NCI-H1092 treated with DMSO at 0.1 percent for 48 hours (cell line): ENCODE results near the gene SLC9A1.

Experiments
- DNase-seq: peaks from one replicate; lab custom pipeline; 2025; lab: John Stamatoyannopoulos, UW

The SLC9A1 gene

DNA sequence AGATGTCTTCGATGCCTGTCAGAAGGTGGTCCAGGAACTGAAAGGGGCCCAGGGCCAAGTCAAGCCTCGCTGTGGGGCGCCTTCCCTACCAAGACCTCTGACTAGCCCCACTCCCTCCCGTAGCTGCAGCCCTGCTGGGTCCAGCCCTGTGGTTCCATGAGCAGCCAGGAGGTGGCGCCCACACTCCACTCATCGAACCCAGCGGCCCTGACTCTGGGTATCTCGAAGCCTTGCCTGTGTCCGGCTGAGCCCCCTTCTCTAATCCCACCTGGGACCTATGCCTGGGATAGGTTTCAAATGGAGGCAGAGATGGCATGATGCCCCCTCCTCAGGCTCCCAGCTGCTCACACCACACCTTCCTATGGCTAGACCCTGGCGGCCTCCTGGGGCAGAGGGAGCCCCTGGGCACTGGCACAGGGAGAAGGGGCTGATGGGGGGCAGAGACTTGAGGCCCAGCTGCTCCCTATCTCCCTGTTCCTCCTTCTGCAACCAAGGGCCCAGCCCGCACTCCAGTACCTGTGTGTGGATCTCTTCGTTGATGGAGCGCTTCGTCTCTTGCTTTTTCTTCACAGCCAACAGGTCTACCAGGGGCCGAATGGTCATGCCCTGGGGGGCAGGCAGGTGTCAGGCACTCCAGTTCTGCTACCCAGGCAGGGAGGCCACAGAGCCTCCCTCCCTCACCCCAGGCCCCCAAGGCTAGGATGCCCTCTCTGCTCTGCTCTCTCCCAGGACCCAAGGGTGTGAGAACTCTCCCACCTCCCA is 52.0 kb downstream of the SLC9A1 start:
- DNase-seq: peak; percentile 57

- DNase-seq: no peak
These were observed 52.7 kb downstream of the SLC9A1 start for GRCh38 chr1:27102134-27102706.

DNA sequence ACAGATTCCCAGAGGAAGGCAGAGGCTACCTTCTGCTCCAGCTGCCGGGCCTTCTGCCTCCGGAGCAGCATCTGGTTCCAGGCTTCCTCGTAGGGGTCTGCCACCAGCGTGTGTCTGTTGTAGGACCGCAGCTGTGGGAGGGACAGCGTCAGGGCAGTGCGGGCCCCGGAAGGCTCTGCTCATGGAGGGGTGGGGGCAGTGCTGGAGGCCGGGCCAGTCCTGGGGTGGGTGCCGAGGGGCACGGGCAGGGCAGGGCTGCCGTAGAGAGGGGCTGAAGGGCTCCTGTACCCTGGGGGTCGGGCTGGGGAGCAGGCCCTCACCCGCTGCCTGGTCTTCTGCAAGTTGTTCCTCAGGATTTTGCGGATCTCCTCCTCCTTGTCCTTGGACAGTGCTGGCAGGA is 53.2 kb downstream of the SLC9A1 start:
- no peak for DNase-seq

GRCh38 chr1:27101054-27101491 is 53.9 kb downstream of the SLC9A1 start:
- DNase-seq: no peak

DNA sequence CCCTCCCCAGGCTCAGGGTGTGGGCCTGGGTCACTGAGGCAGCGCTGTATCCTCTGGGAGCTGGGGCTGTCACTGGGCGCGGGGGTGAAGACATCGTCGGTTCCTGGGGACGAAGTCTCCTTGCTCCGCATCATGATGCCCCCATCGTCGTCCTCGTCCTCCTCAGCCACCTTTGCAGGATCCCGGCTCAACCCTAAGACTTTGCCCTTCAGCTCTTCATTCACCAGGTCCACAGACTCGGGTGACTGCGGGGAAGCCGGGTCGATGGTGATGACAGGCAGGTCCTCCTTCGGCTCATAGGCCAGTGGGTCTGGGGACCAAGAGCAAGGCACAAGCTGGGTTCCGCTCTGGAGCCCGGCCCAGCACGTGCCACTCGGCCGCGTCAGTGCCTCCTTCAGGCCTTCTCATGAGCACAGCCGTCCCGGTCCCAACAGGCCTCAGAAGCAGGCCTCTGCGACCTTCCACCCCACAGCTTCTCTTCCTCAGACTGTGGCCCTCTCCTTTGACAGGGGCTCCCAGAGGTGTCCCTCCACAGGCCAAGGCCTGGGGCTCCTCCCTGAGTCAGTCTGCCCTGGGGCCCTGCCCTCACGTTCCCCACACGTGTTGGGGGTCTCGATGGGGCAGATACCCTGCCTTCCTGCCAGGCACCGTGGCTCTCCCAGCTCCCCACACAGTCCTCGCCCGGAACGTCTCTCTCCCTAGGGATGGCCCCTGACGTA is 54.4 kb downstream of the SLC9A1 start:
- DNase-seq: no peak

DNA sequence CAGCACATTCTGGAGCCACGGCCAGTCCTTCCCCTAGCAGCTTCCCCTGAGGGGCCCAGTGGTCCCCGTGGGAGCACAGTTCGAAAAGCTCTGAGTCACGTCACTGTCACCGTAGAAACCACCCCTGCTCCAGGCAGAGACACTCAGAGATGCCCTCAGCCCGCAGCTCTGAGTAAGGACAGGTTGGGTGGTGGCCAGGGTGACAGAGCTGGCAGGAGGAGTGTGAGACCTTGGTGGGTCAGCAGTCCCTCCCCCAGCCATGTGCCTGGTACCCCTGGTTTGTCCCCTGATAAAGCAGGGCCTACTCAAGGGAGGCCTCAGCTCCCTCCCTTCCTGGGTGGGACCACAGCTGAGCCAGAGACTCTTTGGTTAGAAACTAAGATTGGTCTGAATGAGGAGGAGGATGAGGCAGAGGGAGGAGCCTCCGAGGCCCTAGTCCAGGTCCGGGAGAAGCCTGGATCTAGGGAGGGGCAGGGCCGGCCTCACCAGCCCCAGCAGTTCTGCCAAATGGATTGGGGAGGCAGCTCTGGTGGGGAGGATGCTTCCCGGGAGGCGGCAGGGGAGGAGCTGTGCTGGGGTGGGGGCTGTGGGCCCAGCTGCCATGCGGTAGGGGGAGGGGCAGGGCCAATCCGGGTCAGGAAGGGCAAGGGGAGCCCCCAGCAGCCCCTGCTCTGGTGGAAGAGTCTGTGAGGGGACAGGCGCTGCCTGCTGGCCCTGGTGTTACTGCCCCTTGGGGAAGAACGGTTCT is 55.2 kb downstream of the SLC9A1 start:
- DNase-seq: no peak

- peak; percentile 51 for DNase-seq
These were observed 55.8 kb downstream of the SLC9A1 start for GRCh38 chr1:27099135-27099586.

DNA sequence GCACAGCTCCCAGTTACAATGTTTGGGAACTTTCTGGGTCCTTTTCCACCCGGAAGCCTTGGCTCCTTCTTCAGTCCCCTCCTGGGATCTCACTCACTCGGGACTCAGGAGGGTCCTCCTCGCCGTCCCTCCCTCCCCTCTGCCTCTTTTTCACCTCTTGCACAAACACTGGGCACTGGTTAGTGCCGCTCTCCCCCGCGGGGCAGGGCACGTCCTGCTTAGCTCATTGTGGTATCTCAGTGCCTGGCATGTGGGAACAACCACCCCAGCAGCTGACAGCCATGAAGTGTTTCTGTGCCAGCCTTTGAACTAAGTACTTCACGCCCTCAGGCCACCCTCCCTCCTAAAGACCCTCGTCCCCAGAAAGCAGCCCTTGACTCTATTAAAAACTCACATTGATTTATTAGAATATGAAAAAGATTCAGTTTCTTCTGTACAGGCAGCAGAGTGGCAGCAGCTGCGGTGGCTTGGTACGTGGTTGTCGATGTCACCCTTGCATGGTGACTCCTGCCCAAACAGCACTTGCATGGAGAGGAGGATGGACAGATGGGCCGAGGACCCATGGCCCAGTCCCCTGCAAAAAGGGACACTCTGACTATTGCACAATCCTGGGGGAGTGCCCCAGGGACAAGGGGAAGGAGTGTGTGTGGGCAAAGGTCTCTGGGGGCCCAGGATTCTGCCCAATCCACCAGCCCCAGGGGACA is 56.3 kb downstream of the SLC9A1 start:
- DNase-seq: no peak

GRCh38 chr1:27097484-27097917 is 57.4 kb downstream of the SLC9A1 start:
- DNase-seq: peak; percentile 73

DNA sequence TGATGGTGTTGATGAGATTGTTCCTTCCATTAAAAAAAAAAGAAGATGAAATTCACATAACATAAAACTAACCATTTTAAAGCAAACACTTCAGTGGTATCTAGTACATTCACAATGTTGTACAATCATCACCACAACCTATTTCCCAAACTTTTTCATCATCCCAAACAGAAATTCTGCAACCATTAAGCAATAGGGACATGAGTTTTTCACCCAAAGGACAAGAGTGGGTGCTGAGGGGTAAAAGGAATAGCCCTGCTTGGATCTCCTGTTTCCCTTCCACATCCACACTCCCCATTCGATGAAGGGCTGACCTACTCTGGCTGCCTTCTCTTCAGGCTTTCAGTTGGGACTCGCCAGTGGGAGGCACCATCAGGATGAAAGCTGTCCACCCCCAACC is 59.3 kb downstream of the SLC9A1 start:
- DNase-seq: no peak

DNA sequence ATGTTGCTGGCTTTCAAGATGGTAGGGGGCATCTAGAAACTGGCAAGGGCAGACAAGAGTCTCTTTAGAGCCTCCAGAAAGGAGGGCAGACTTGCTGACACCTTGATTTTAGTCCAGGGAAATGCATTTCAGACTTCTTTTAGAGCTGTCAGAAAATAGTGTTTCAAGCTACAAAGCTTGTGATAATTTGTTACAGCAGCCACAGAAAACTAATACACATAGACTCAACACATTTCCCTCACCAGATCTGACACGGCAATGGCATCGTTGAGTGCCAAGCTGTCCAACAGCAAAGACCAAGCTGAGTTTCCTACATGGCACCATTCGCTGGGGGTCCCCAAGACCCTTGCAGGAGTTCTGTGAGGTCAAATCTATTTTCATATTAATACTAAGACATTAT is 62.0 kb downstream of the SLC9A1 start:
- no peak for DNase-seq

- no peak for DNase-seq
These were observed 64.0 kb downstream of the SLC9A1 start for GRCh38 chr1:27090911-27091310.

- no peak for DNase-seq
These were observed 67.3 kb downstream of the SLC9A1 start for GRCh38 chr1:27087371-27088220.

- no peak for DNase-seq
These were observed 68.3 kb downstream of the SLC9A1 start for GRCh38 chr1:27086628-27087027.

GRCh38 chr1:27086026-27086425 is 68.9 kb downstream of the SLC9A1 start:
- no peak for DNase-seq

GRCh38 chr1:27084107-27084506 is 70.8 kb downstream of the SLC9A1 start:
- DNase-seq: no peak

DNA sequence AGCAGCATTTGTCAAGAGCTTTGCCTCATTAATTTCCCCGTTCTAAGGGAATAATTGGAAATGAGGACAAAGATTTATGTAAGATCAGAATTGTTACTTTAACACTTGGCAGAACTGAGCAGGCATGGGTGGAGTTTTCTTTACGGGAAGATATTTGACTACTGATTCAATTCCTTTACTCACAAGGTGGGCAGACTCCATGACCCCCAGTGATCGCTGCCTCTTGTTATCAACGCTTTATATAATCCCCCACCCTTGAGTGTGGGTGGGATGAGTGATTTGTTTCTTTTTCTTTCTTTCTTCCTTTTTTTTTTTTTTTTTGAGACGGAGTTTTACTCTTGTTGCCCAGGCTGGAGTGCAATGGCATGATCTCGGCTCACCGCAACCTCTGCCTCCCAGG is 77.0 kb downstream of the SLC9A1 start:
- DNase-seq: no peak

GRCh38 chr1:27076803-27077202 is 78.1 kb downstream of the SLC9A1 start:
- no peak for DNase-seq

- no peak for DNase-seq
These were observed 80.6 kb downstream of the SLC9A1 start for GRCh38 chr1:27074175-27074780.

- peak; percentile 17 for DNase-seq
These were observed 83.9 kb downstream of the SLC9A1 start for GRCh38 chr1:27071049-27071416.
